ENCODE data around the gene BBOF1. TPM values are rescaled to one million over a fixed set of nuclear protein-coding genes. Genes with fewer than 3 reads are reported as not detected.

The BBOF1 gene
- total RNA-seq, 1 donor from 2014 or later, result 5.6 TPM

DNA sequence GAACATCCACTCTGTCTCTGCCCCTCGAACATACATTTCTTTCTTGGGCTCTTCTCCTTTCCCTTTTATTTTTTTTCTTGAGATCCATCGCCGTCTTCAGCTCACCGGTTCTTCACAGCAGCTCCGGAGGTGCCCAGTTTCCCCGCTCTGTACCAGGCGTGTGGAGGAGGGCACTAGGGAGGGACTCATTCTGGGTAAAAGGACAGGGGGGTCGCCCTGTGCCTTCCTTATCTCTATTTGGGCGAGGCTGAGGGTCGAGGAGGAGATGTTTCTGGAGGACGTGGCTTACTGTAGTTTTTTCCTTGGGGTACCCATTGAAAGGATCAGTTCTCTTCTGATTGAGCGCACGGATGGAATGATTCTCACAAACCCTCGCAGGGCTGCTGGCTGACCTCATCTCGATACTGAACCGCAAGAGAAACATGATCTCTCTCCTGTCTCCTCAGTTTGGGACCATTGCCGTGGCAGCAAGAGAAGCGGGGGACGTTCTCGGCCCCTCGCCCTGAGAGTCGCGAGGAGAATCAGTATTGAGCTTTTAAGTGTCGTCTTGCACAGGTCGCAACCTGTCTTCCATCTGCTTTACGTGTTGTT, 66.0 kb downstream of the BBOF1 start:
- DNase-seq (ENCODE audit: extremely low spot score in 2 of 2), result peak in 1 of 2 donors; percentile 92
- peak overlapping the region; percentile 84 for H3K27ac ChIP-seq
- H3K27me3 ChIP-seq, result no peaks in the 10 kb centered on the region
- peak overlapping the region; percentile 57 to 89 for H3K4me3 ChIP-seq
- intact Hi-C loops (cut with DNase I), result no loop called here
- peaks cover 24% of the 10 kb centered on the region for H3K4me1 ChIP-seq
- TF ChIP-seq, protein P1, sequence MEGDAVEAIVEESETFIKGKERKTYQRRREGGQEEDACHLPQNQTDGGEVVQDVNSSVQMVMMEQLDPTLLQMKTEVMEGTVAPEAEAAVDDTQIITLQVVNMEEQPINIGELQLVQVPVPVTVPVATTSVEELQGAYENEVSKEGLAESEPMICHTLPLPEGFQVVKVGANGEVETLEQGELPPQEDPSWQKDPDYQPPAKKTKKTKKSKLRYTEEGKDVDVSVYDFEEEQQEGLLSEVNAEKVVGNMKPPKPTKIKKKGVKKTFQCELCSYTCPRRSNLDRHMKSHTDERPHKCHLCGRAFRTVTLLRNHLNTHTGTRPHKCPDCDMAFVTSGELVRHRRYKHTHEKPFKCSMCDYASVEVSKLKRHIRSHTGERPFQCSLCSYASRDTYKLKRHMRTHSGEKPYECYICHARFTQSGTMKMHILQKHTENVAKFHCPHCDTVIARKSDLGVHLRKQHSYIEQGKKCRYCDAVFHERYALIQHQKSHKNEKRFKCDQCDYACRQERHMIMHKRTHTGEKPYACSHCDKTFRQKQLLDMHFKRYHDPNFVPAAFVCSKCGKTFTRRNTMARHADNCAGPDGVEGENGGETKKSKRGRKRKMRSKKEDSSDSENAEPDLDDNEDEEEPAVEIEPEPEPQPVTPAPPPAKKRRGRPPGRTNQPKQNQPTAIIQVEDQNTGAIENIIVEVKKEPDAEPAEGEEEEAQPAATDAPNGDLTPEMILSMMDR (IDR thresholded peaks at IDR 0.05), result no peak
- TF ChIP-seq POLR2AphosphoS5 (IDR thresholded peaks at IDR 0.05; ENCODE audit: insufficient read depth in 1 of 2, low read depth in 1 of 2) (no peak), POLR2A (IDR thresholded peaks at IDR 0.05) (no peak)
- H3K9me3 ChIP-seq, result no peaks in the 10 kb centered on the region
- no peaks in the 10 kb centered on the region for H3K36me3 ChIP-seq

DNA sequence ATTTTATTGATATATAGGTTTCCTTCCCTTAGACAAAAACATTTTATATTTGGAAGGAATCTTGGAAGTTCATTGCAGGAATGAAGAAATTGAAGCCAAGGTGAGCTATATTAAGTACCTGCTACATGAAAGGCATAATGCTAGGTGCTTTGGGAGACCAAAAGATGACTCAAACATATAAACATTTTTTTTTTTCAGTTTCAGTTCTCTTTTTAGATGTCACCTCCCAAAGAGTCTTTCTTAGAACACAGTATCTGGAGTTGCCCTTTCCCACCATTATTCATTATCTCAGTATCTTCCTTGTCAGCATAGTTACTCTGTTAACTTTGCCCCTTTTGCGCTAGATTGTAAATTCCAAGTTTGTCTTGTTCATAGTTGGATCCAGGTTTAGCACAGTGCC, 66.7 kb downstream of the BBOF1 start:
- Histone ChIP-seq H3K27me3 (no peaks in the 10 kb centered on the region), H3K4me3 (peak overlapping the region in 1 of 2 donors; percentile 57), H3K27ac (no peak overlapping the region), H3K36me3 (no peaks in the 10 kb centered on the region), H3K4me1 (peaks cover 24% of the 10 kb centered on the region), H3K9me3 (no peaks in the 10 kb centered on the region)
- TF ChIP-seq POLR2A (IDR thresholded peaks at IDR 0.05), result no peak
- TF ChIP-seq POLR2AphosphoS5 (IDR thresholded peaks at IDR 0.05; ENCODE audit: insufficient read depth in 1 of 2, low read depth in 1 of 2), result no peak
- TF ChIP-seq, protein P1 (IDR thresholded peaks at IDR 0.05), result no peak
- no peak for DNase-seq (ENCODE audit: extremely low spot score in 2 of 2)
- intact Hi-C loops (cut with DNase I), result no loop called here

DNA sequence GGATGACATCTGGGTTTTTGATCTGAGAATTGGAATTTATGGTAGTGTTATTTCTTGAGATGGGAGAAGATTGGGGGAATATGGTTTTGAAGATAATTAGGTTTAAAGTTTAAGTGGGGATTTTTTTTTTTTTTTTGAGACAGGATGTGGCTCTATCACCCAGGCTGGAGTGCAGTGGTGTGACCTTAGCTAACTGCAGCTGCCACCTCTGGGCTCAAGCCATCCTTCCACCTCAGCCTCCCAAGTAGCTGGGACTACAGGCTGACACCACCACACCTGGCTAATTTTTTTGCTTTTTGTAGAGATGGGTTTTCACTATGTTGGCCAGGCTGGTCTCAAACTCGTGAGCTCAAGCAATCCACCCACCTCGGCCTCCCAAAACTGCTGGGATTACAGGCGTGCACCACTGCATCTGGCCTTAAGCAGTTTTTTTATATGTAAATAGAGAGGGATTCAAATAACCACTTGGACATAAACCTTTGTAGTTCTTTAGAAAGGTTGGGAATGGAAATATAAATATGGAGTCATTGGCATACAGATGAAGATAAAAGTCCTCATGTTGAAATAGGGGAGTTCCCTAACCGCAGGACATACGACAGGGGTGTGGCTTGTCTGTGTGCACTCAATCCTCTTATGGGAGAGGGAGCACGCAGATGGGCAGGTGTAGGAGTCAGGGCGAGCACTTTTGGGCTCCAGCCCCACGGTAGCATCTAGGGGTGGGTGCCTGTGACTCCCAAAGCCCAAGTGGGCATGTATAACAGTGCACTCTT, 70.3 kb downstream of the BBOF1 start:
- DNase-seq (ENCODE audit: extremely low spot score in 2 of 2), result no peak
- no peak overlapping the region for H3K27ac ChIP-seq
- H3K4me1 ChIP-seq, result peaks cover 13% of the 10 kb centered on the region
- H3K27me3 ChIP-seq, result no peaks in the 10 kb centered on the region
- intact Hi-C loops (cut with DNase I), result no loop called here
- H3K36me3 ChIP-seq, result peaks cover 0 to 20% of the 10 kb centered on the region in 2 donors
- H3K9me3 ChIP-seq, result no peaks in the 10 kb centered on the region
- H3K4me3 ChIP-seq, result no peak overlapping the region
- TF ChIP-seq POLR2A (IDR thresholded peaks at IDR 0.05) (no peak), POLR2AphosphoS5 (IDR thresholded peaks at IDR 0.05; ENCODE audit: insufficient read depth in 1 of 2, low read depth in 1 of 2) (no peak)
- TF ChIP-seq, protein P1 (IDR thresholded peaks at IDR 0.05), result no peak

DNA sequence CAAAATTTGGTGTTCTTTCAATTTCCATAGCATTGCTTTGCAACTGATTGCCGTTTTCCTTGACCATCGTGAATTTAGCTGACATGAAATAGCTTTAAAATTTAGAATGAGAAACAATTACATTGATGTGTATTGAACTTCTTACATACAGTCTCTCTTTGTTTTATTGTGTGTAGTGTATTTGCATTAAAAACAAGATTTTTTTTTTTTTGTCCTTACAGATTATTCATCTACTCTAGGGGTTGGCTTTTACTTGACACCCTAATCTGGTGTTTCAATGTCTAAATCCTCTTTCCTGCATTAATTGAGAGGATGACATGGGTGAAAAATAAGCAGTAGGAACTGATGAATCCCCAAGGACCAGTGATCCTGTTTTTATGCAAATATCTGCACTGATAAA, 86.2 kb downstream of the BBOF1 start:
- peaks cover 0 to 23% of the 10 kb centered on the region in 2 donors for H3K36me3 ChIP-seq

More for the DNA sequence above, 86.2 kb downstream of the BBOF1 start:
- no peaks in the 10 kb centered on the region for H3K9me3 ChIP-seq
- TF ChIP-seq POLR2AphosphoS5 (IDR thresholded peaks at IDR 0.05; ENCODE audit: insufficient read depth in 1 of 2, low read depth in 1 of 2) (no peak), POLR2A (IDR thresholded peaks at IDR 0.05) (no peak)
- TF ChIP-seq, protein P1 (IDR thresholded peaks at IDR 0.05), result no peak
- intact Hi-C loops (cut with DNase I), result no loop called here
- H3K4me1 ChIP-seq, result no peaks in the 10 kb centered on the region
- DNase-seq (ENCODE audit: extremely low spot score in 2 of 2), result no peak
- no peak overlapping the region for H3K27ac ChIP-seq
- no peaks in the 10 kb centered on the region for H3K27me3 ChIP-seq
- no peak overlapping the region for H3K4me3 ChIP-seq
